ENCODE measurements around the gene CCDC179. TPM values are rescaled to one million over a fixed set of nuclear protein-coding genes. Genes with fewer than 3 reads are reported as not detected.

Gene CCDC179
- total and polyA plus RNA-seq, 2 of the 13 experiments (the other 11 are each of a cell fraction or from before 2014, with no cell fraction given) = not detected

- no peak for TF ChIP-seq ZNF512B (CRISPR knock-in tag; IDR thresholded peaks at IDR 0.05; ENCODE audit: borderline replicate concordance)
- no peak for TF ChIP-seq ARNTL (CRISPR knock-in tag; IDR thresholded peaks at IDR 0.05)
Observed at GRCh38 chr11:22878039-22878438, 17.8 kb upstream of the CCDC179 start (continued).

- ChIA-PET POLR2A (no interaction called here), CTCF (ENCODE audit: low intra/inter-chr PET ratio, low total read pairs) (interaction anchor here (0.9 to 1.9 kb wide), 2 partner anchors 53 to 1510 kb away, joined by 3 to 4 read pairs; no protein-coding TSS in a partner anchor)
- no peak overlapping the region for H3K4me2 ChIP-seq (ENCODE audit: low read depth, low read length)
- no TSS peak for BruUV-seq (replicated peaks)
- FAIRE-seq (peak; percentile 84), DNase-seq (ENCODE audit: low spot score) (peak; percentile 85), ATAC-seq (peak; percentile 91)
- H3K27ac ChIP-seq (ENCODE audit: extremely low read length, insufficient read depth, low read length) = no peak overlapping the region
- H3K4me1 ChIP-seq (ENCODE audit: insufficient read depth, low read length) = no peaks in the 10 kb centered on the region
- no peak overlapping the region for H3K4me3 ChIP-seq (replicated peaks in 1 of 3; ENCODE audit: insufficient read depth in 1 of 3, low read depth in 2 of 3, low read length in 3 of 3)
- no peaks in the 10 kb centered on the region for H3K36me3 ChIP-seq (replicated peaks in 1 of 2; ENCODE audit: control insufficient read depth in 1 of 2, insufficient read depth in 2 of 2, low read length in 2 of 2)
- intact Hi-C loops (cut with micrococcal nuclease; ENCODE audit: unreplicated experiment) (loop anchor here (1.0 to 10.0 kb wide), 4 partner anchors 45 to 1511 kb away; no protein-coding TSS in a partner anchor), in situ Hi-C loops (cut with HindIII; ENCODE audit: extremely low pct_ligation_motif_present, low pct_unique_long_range_greater_than_20kb) (no loop called here)
- no peaks in the 10 kb centered on the region for H3K27me3 ChIP-seq (ENCODE audit: control insufficient read depth in 1 of 2, insufficient read depth in 2 of 2, low read length in 2 of 2)
- H3K79me2 ChIP-seq (ENCODE audit: insufficient read depth, low read length) = no peaks in the 10 kb centered on the region
- no peaks in the 10 kb centered on the region for H3K9me3 ChIP-seq (ENCODE audit: low read length)
- H3K9ac ChIP-seq (ENCODE audit: insufficient read depth, low read depth, low read length) = no peak overlapping the region
- WGBS (ENCODE audit: low lambda C conversion rate) = 0% methylated on average over 2 of the region's 2 CpGs
- no peaks in the 10 kb centered on the region for H4K20me1 ChIP-seq (ENCODE audit: insufficient read depth, low read length)
- H2AFZ ChIP-seq (ENCODE audit: low read length) = no peak overlapping the region
- peak; percentile 54; the same call in 1 of the 2 replicates for TF ChIP-seq SMC3 (IDR thresholded peaks at IDR 0.05; ENCODE audit: low read length)
- TF ChIP-seq ARID5B (CRISPR knock-in tag; IDR thresholded peaks at IDR 0.05) = peak; percentile 27; the same call in 1 of the 2 replicates
- TF ChIP-seq CTCF (CRISPR knock-in tag; IDR thresholded peaks at IDR 0.05) = peak; percentile 82
- TF ChIP-seq ARID3A (IDR thresholded peaks at IDR 0.05; ENCODE audit: low read depth, low read length) = peak; percentile 69; the same call in 1 of the 2 replicates
- 0 out of 2 replicates have a peak, but pooled peaks have one; percentile 16 for TF ChIP-seq SOX5 (CRISPR knock-in tag; IDR thresholded peaks at IDR 0.05; ENCODE audit: borderline replicate concordance)
- no peak for TF ChIP-seq ETV5 (CRISPR knock-in tag; IDR thresholded peaks at IDR 0.05; ENCODE audit: borderline replicate concordance)
- TF ChIP-seq SOX13 (IDR thresholded peaks at IDR 0.05) = no peak
- peak in 1 of 2 experiments; percentile 22; a peak in 1 of 4 replicates for TF ChIP-seq SOX13 (CRISPR knock-in tag; conservative IDR thresholded peaks at IDR 0.05 in 1 of 2, IDR thresholded peaks at IDR 0.05 in 1 of 2)
Observed at GRCh38 chr11:22875869-22876473, 15.7 kb upstream of the CCDC179 start.
